ENCODE measurements around the gene ITGAX.

- TF ChIP-seq, protein P1, sequence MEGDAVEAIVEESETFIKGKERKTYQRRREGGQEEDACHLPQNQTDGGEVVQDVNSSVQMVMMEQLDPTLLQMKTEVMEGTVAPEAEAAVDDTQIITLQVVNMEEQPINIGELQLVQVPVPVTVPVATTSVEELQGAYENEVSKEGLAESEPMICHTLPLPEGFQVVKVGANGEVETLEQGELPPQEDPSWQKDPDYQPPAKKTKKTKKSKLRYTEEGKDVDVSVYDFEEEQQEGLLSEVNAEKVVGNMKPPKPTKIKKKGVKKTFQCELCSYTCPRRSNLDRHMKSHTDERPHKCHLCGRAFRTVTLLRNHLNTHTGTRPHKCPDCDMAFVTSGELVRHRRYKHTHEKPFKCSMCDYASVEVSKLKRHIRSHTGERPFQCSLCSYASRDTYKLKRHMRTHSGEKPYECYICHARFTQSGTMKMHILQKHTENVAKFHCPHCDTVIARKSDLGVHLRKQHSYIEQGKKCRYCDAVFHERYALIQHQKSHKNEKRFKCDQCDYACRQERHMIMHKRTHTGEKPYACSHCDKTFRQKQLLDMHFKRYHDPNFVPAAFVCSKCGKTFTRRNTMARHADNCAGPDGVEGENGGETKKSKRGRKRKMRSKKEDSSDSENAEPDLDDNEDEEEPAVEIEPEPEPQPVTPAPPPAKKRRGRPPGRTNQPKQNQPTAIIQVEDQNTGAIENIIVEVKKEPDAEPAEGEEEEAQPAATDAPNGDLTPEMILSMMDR (IDR thresholded peaks at IDR 0.05 in 8 of 11, conservative IDR thresholded peaks at IDR 0.05 in 3 of 11): peak in 2 of 11 experiments; percentile 15 to 26
- TF ChIP-seq POLR2A (IDR thresholded peaks at IDR 0.05): no peak
- TF ChIP-seq POLR2AphosphoS5 (IDR thresholded peaks at IDR 0.05): peak in 1 of 3 donors; percentile 34
These were observed 2.5 kb downstream of the ITGAX start for GRCh38 chr16:31357324-31358109.
